HUES6 (cell line): ENCODE data around the gene KRTAP8-1.

Experiments
- H3K27ac ChIP-seq: 2 replicates; pipeline ENCODE4 v1.7.0; 2013; ENCODE audit warnings: low read depth, mild to moderate bottlenecking, low read length, inconsistent platforms
- H3K27me3 ChIP-seq: 2 replicates; pipeline ENCODE4 v1.6.1; 2013; ENCODE audit warnings: low read length; ENCODE audit not compliant: control insufficient read depth, insufficient read depth
- H3K36me3 ChIP-seq: 2 replicates; pipeline ENCODE4 v1.6.1; 2013; ENCODE audit warnings: low read length; ENCODE audit not compliant: control insufficient read depth, insufficient read depth
- H3K4me1 ChIP-seq: 2 replicates; pipeline ENCODE4 v1.6.1; 2013; ENCODE audit warnings: low read length; ENCODE audit not compliant: control insufficient read depth, insufficient read depth
- H3K4me3 ChIP-seq: 2 replicates; pipeline ENCODE4 v1.5.1; 2013; ENCODE audit warnings: low read depth, low read length
- H3K9ac ChIP-seq: one replicate; pipeline ENCODE4 v1.6.1; 2013; ENCODE audit warnings: mild to moderate bottlenecking, low read length
- H3K9me3 ChIP-seq: 2 replicates; pipeline ENCODE4 v1.6.1; 2013; ENCODE audit warnings: low read depth, low read length; ENCODE audit not compliant: control insufficient read depth, insufficient read depth

The KRTAP8-1 gene, protein sequence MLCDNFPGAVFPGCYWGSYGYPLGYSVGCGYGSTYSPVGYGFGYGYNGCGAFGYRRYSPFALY

DNA sequence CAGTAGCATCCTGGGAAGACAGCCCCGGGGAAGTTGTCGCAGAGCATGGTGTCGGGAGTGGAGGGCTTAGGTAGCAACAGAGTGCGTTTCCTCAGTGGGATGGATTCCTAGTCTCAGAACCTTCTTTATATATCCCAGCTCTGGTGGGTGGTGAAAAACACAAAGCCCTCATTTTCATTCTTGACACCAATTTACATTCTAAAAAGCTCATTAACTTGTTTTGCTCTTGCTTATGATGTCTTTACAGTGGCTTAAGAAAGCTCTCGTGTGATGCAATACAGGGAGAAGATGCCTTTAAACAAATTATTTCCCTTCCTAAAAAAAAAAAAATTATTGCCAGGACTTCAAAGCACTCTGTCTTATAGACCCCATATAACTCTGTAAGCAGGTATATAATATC, at the start of gene KRTAP8-1:
Gene KRTAP8-1, minus strand, starts transcription at position 101 of the 400 bp plus-strand sequence. Its CDS starts 54 bp downstream, at position 47.
- Histone ChIP-seq H3K27me3 (no peaks in the 10 kb centered on the region), H3K4me1 (no peaks in the 10 kb centered on the region; the same call in 1 of the 2 replicates), H3K4me3 (no peak within 1 kb of the TSS), H3K9me3 (no peaks in the 10 kb centered on the region), H3K27ac (no peak within 1 kb of the TSS), H3K9ac (no peak within 1 kb of the TSS), H3K36me3 (no peaks in the 10 kb centered on the region)

DNA sequence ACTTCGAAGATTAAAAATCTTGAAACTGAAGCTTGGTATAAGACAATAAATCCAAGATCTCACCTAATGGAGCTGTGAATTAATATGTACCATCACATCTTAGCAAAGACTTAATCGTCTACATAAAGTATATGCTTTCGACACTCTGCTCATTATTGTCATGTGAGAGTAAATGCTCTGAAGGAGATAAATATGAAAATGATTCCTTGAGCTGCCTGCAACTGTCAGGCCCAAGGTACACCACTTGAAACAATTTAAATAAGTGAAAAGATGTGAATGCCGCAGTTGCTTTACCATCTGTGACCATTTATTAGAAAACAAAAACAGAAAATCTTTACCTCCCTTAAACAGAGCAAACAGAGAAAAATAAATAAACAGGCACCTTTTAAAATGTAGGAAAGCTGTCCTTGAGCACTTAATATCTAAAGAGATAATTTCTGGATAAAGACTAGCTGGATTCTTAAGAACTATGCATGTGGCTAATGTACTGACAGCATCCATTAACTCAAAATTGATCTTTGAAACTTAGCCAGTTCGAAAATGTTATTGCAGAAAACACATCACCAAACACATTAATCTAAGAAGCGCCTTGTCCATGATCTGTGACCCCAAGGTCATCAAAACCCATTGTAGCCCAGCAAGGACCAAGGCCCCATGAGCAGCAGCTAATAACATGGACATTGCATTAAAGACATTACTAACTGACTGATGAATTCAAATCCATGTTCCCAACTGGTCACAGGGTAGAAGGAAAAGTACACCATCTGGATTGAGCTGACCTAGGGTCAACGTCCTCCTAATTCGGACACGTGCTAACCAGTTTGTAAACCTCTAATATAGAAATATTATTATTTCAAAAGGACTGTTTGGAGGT, 34.8 kb upstream of the KRTAP8-1 start:
- Histone ChIP-seq H3K4me1 (no peaks in the 10 kb centered on the region), H3K9ac (no peak overlapping the region), H3K9me3 (no peaks in the 10 kb centered on the region), H3K27me3 (no peaks in the 10 kb centered on the region), H3K4me3 (no peak overlapping the region), H3K27ac (no peak overlapping the region), H3K36me3 (no peaks in the 10 kb centered on the region)

DNA sequence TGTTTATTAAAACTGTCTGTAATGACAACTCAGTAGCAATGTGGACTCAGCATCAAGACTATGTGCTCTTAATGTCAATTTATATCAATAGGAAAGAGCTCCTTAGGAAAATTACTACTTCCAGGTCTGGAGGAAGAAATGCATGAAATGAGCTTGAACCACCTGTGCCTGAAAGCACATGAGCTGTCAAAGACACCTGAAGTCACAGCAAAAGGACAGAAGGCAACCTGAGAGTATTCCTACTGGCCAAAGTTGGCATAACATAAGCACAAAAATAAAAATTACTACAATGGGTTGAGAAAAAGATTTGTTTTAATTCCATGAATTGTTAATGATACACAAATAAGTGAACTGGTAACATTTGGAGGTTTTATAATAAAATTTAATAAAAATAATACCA, 29.9 kb upstream of the KRTAP8-1 start:
- Histone ChIP-seq H3K27me3 (no peaks in the 10 kb centered on the region), H3K27ac (no peak overlapping the region), H3K36me3 (no peaks in the 10 kb centered on the region), H3K4me1 (no peaks in the 10 kb centered on the region), H3K4me3 (no peak overlapping the region), H3K9ac (no peak overlapping the region), H3K9me3 (no peaks in the 10 kb centered on the region)

DNA sequence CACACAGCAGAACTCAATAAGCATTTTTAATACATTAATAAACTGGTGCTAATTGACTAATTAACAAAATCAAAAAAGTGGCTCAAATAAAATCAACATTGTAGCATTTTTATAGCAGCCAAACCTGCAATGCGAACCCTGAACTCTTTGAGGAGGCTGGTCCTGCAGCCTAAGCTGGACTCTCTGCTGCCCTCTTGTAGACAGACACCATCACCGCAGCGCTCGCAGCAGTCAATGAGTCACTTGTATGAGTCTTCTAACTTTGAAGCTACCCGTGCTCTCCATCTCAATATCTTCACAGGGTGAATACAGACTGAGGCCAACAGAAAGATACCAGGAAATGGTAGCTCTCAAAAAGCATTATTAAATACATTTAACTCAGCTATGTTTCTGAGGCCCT, 26.2 kb upstream of the KRTAP8-1 start:
- Histone ChIP-seq H3K27me3 (no peaks in the 10 kb centered on the region), H3K9ac (no peak overlapping the region), H3K4me3 (no peak overlapping the region), H3K9me3 (no peaks in the 10 kb centered on the region), H3K4me1 (no peaks in the 10 kb centered on the region), H3K27ac (no peak overlapping the region), H3K36me3 (no peaks in the 10 kb centered on the region)

DNA sequence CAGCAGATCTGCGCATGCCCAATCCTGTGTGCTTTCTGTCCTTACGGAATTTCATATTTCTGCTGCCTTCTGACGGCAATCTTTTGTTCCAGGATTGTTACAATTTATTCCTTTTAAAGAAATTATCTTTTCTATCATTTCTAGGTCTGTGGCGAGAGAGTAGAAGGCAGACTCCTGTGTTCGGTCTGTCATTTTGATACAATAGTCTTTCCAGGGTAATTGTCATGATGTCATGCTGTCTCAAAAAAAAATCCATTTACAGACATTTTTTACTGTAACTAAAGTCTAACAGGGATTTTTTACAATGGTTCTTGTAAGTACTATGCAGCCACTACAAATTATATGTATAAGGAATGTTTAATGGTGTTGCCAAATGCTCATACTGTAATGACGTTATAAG, 25.5 kb upstream of the KRTAP8-1 start:
- Histone ChIP-seq H3K4me1 (no peaks in the 10 kb centered on the region), H3K36me3 (no peaks in the 10 kb centered on the region), H3K4me3 (no peak overlapping the region), H3K9ac (no peak overlapping the region), H3K9me3 (no peaks in the 10 kb centered on the region), H3K27ac (no peak overlapping the region), H3K27me3 (no peaks in the 10 kb centered on the region)

DNA sequence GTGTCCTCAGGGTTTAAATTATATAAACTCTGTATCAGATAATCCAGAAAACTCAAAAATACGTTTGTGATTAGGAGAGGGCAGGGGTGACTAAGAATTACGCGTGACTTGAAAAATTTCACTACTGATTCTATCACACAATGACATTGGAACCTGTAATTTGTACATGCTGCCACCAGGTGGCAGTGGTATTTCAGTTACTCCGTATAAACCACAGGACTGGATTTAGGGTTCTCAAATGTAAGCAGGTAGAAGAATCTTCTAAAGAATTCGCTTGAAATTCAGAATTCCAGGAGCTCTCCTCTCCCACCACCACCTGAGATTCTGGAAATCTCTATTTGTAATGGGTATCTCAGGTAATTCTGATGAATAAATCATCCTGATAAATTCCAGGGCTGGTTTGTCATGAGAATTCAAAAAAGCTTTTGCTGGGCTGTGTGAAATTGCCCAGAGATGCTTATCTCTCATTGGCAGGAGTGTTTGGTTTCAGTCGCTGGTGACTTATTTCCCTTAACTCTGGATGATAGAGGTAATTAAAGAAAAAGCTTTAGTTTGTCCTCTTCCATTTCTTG, 18.2 kb upstream of the KRTAP8-1 start:
- H3K36me3 ChIP-seq = no peaks in the 10 kb centered on the region
- H3K9me3 ChIP-seq = peaks cover 3% of the 10 kb centered on the region; the same call in 1 of the 2 replicates
- no peak overlapping the region for H3K4me3 ChIP-seq
- no peak overlapping the region for H3K9ac ChIP-seq
- H3K27ac ChIP-seq = no peak overlapping the region
- no peaks in the 10 kb centered on the region for H3K27me3 ChIP-seq
- H3K4me1 ChIP-seq = no peaks in the 10 kb centered on the region

DNA sequence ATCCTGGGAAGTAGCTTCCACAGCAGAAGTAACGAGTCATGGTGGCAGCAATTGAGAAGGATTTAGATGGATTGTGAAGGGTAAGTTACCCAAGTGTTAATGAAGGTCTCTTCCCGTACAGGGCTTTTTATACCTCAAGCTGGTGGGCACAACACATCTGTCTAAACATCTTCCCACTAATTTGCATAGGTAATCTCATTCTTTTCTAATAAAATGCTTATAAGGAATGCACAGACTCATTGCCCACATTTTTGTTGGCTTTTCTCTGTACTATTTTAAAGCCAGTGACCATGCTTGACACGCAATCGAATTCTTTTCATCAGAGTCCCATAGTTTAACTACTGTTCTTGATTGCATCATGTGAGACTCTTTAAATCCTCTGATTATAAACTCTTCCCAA, 16.6 kb upstream of the KRTAP8-1 start, which contains the start of gene KRTAP7-1:
Gene KRTAP7-1, minus strand, starts transcription at position 101 of the 400 bp plus-strand sequence. Its CDS starts 61 bp downstream, at position 40.
- H3K4me1 ChIP-seq = no peaks in the 10 kb centered on the region
- no peaks in the 10 kb centered on the region for H3K36me3 ChIP-seq
- no peaks in the 10 kb centered on the region for H3K27me3 ChIP-seq
- no peak within 1 kb of the TSS for H3K4me3 ChIP-seq
- H3K9ac ChIP-seq = no peak within 1 kb of the TSS
- H3K27ac ChIP-seq = no peak within 1 kb of the TSS
- peaks cover 3% of the 10 kb centered on the region; the same call in 1 of the 2 replicates for H3K9me3 ChIP-seq

DNA sequence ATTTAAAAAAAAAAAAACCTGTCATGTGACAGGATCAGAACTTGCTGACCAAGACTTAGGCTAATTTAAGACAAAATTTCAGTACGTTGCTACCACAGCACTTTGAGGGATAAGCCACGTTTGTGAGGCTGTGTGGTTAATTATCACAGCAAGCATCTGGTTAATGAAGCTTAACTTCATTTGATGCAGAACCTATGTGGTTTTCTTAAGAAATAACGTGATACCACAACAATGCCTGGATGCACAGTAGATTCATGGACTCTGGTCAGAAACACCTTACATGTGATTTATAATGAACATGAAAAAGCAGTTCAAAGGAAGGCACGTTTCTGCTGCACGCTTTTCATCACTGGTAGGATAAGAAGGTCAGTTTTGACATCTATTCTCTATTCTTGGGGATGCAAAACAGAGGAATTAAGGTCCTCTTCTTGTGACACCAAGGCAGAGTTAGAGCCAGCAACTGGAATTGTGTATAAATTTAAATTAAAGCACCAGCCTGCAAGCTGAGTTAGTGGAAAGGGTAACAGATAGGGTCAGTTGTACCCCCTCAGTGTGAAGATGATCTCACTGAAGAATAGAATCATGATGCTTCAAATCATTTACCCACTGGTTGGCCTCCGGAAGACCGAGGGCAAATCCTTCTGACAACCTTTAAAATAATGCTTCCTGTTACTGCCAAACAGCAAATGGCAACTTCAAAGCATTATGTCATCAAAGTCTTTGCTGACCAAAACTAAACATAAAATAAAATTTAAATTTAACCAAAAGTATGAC, 6.0 kb upstream of the KRTAP8-1 start:
- no peak overlapping the region for H3K9ac ChIP-seq
- H3K36me3 ChIP-seq = no peaks in the 10 kb centered on the region
- no peak overlapping the region for H3K27ac ChIP-seq
- H3K4me1 ChIP-seq = no peaks in the 10 kb centered on the region
- no peak overlapping the region for H3K4me3 ChIP-seq
- no peaks in the 10 kb centered on the region for H3K27me3 ChIP-seq
- H3K9me3 ChIP-seq = no peaks in the 10 kb centered on the region

DNA sequence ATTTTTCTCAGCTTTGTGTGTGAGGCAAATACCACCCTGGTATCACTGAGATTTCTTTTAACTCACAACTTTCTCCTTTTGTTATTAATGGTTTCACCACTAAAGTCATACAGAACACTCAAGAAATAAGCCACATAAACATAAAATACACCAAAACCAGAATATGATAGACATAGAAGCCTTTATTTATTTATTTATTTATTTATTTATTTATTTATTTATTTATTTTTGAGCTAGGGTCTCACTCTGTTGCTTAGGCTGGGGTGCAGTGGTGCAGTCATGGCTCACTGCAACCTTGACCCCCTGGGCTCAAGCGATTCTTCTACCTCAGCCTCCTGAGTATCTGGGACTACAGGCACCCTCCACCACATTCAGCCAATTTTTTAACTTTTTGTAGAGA, 12.5 kb downstream of the KRTAP8-1 start:
- H3K27ac ChIP-seq = no peak overlapping the region
- no peaks in the 10 kb centered on the region for H3K36me3 ChIP-seq
- no peaks in the 10 kb centered on the region for H3K27me3 ChIP-seq
- H3K4me3 ChIP-seq = no peak overlapping the region
- H3K4me1 ChIP-seq = no peaks in the 10 kb centered on the region
- H3K9ac ChIP-seq = no peak overlapping the region
- H3K9me3 ChIP-seq = no peaks in the 10 kb centered on the region

DNA sequence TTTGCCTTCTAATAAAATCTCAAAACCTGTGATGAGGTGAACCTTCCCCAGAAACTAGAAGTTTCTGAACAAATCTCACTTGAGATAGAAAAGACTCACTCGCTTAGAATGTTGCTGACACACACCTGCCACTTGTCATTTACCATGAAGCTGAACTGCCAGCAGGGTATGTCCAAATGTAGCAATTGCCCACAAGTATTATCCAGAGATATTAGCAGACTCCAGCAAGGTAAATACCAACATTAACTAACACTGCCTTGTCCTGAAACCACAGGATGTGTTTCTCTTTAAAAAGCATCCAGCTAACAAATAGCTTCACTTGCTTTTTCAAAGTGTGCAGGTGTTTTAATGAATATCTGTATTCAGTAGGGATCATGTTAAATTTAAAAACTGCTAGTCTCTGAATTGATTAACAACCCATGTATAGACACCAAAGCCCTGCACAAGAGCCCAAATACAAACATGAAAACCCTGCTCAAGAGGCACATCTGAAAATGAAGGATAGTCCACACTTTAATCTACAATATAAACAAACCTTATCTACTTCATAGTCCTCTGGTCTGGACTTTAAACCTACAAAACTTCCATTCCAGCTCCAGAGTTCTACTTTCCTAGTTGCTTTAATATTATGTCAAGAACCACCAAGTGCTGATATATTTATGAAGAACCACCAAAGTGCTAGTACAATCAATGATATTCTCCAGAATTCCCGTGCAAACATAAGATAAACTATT, 19.3 kb downstream of the KRTAP8-1 start:
- no peaks in the 10 kb centered on the region for H3K36me3 ChIP-seq
- H3K9ac ChIP-seq = no peak overlapping the region
- H3K27me3 ChIP-seq = no peaks in the 10 kb centered on the region; the same call in 1 of the 2 replicates
- no peak overlapping the region for H3K4me3 ChIP-seq
- no peak overlapping the region for H3K27ac ChIP-seq
- H3K4me1 ChIP-seq = no peaks in the 10 kb centered on the region
- H3K9me3 ChIP-seq = no peaks in the 10 kb centered on the region
